Muscle of back (tissue), 11 donors: Measurements from ENCODE around the gene CLCN6. TPM values are rescaled to one million over a fixed set of nuclear protein-coding genes. Genes with fewer than 3 reads are reported as not detected.

ENCODE experiments used
- DNase-seq, 3 donors: peaks; one replicate each; pipeline versions ENCODE4 v3.0.0 to v3.0.0-alpha.2; 2013
- polyA plus RNA-seq, 10 donors: library from polyadenylated mRNA; unstranded; fragments of 120-200 nt; gene quantifications; one replicate each; pipeline ENCODE4 v1.2.1, GENCODE V29; 2013; ENCODE audit not compliant: insufficient read length in 10 of 10

The CLCN6 gene
- polyA plus RNA-seq, 10 donors = 9.4 to 17.4 (median 13.2) TPM

GRCh38 chr1:11851180-11851579, 45.2 kb downstream of the CLCN6 start:
- DNase-seq = no peak

DNA sequence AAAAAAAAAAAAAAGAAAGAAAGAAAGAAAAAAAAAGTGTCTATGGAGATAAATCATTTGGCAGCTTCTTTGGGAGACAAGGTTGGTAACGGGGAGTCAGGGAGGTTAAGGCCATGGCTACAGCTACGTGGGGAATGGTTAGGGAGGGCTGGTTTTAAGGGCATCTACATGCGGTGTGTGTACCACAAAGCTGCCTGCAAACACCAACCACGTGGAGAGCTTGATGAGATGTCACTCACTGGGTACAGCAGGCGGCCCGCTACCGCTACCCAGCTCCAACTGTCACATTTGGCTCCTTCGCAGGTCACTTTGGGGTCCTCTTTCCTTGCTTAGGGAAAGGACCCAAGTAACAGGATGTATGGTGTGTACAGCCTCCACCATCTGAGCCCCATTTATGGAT, 48.5 kb downstream of the CLCN6 start:
- no peak for DNase-seq

DNA sequence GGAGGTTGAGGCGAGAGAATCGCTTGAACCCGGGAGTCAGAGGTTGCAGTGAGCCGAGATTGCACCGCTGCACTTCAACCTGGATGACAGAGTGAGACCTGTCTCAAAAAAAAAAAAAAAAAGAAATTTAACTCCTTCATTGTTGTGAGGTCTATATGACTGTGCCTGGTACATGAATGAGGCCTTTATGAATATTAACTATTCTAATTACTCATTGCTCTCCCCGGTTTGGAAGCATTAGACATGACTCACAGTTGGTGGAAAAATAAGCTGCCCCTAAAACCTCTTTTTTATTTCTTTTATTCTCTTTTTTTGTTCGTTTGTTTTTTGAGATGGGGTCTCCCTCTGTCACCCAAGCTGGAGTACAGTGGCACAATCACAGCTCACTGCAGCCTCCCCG, 49.4 kb downstream of the CLCN6 start:
- DNase-seq = no peak

DNA sequence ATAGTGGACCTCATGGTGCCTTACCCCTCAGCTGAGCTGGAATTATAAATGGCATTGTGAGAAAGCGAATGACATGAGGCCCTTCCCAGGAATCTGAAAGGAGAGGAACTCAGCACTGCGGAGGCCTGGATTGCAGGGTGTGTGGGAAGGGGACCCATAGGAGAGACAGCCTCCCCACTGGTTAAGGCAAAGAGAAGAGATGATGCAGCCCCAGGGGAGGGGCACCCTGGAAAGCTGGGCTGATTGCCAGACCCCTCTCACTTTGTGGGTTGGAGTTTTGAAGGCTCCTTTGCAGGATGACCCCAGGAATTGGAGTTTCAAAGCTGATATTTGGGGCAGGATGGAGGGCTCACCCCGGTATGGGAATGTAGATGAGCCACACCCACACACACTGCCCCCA, 50.7 kb downstream of the CLCN6 start:
- DNase-seq = no peak

- no peak for DNase-seq
These were observed 51.3 kb downstream of the CLCN6 start for GRCh38 chr1:11857164-11857851.

DNA sequence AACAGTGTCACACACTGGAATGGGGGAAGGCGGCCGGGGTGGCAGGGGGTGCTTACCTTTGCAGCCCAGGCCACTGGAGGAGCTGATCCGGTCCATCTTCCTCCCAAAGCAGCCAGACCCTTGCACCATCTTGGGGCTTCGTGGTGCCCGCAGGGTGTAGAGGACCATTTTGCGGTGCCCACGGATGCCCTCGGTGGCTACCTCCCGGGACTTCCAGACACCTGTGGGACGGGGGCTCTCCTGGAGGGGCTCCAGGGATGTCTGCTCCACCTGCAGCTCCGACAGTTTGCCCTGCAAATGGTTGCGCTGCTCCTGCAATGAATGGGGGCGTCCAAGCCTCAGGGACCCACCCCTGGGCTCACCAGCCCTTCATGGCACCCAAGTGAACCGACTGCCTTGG, 52.2 kb downstream of the CLCN6 start:
- DNase-seq = no peak

DNA sequence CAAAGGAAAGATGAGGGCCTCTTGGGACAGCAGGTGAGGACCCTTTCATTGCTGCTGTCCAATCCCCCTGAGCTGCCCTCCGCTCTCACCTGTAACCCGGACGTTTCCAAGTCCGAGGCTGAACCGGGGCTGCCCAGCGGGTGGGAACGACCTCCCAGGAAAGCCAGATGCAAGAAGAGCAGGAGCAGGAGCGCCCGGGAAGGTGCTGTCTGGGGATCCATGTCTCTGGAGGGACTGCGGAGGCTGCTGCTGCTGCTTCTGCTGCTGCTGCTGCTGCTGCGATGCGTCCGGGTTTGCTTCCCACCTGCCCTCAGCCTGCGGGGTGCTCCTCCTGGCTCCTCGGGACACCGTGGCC, 52.6 kb downstream of the CLCN6 start, which contains the start of gene NPPB:
Gene NPPB (minus strand): TSS at position 333 of the 355 bp plus-strand sequence. CDS start 112 bp downstream, at position 221.
- DNase-seq = no peak

GRCh38 chr1:11858968-11859871, 53.2 kb downstream of the CLCN6 start:
- DNase-seq = peak; percentile 44 to 72 (median 67)

- DNase-seq = no peak
These were observed 54.1 kb downstream of the CLCN6 start for GRCh38 chr1:11860083-11860482.

DNA sequence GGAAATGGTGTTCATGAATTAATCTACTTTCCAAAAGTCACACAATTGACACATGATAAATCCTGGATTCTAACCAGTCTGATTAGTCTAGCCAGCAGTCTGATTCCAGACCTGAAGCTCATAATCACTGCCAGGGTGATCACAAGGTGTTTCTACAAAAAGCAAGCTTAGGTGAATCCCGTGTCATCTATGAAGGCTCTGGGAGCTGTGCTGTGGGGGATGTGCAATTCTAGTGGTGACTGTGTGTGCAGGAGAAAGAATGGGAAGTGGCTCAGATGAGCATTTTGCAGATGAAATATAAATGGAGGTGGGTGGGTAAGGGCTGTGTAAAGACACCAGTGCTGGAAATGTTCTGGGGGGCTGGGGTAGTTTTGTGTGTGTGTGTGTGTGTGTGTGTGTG, 54.6 kb downstream of the CLCN6 start:
- no peak for DNase-seq

DNA sequence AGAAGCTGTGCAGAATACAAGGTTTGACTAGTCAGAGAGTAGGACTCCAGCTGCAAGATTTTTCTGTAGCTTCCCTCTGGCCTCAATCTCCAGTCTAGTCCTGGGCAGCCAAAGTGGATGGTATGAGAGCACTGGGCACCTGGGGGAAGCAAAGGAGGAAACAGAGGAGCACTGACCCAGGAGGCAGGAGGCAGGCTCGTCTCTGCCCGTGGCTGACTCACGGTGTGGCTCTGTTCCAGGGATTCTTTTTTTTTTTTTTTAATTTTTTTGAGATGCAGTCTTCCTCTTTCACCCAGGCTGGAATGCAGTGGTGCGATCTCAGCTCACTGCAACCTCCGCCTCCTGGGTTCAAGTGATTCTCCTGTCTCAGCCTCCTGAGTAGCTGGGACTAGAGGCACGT, 56.9 kb downstream of the CLCN6 start:
- DNase-seq = no peak

- DNase-seq = no peak
These were observed 62.5 kb downstream of the CLCN6 start for GRCh38 chr1:11868331-11868980.

- DNase-seq = no peak
These were observed 63.1 kb downstream of the CLCN6 start for GRCh38 chr1:11869104-11869503.

DNA sequence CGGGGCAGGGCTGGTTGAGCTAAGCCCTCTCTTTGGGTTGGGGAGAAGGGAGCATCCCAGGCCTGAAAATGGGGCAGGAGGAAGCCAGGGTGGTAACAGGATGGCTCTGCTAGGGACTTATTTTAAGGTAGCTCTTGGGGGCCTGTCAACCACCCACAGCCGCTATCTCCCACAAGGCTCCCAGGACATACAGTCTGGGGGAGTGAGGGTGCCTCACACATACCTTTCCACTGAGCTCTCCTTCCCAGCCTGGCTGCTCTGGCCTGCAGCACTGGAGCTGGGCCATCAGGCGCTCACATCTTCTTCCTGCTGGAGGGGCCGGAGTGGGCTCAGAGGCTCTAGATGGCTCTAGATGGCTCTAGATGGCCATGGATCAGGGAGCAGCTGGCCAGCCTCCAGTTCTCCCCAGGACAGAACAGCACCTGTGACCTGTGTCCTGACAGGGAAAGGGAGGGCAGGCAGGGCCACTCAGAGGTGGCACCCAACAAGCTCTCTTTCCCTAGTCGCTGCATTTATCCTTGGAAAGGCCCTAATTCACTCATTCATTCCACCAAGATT, 63.7 kb downstream of the CLCN6 start:
- no peak for DNase-seq

DNA sequence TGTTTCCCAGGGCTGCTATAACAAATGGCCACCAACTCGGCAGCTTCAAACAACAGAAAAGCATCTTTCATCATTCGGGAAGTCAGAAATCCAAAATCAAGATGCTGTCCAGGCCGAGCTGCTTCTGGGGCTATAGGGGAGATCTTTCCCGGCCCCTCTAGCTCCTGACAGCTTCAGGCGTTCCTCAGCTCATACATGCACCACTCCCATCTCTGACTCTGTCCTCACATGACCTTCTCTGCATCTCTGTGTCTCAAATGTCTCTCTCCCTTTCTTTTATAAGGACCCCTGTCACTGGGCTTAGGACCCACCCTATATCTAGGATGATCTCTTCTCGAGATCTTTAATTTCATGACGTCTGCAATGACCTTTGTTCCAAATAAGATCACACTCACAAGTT, 66.6 kb downstream of the CLCN6 start:
- no peak for DNase-seq

DNA sequence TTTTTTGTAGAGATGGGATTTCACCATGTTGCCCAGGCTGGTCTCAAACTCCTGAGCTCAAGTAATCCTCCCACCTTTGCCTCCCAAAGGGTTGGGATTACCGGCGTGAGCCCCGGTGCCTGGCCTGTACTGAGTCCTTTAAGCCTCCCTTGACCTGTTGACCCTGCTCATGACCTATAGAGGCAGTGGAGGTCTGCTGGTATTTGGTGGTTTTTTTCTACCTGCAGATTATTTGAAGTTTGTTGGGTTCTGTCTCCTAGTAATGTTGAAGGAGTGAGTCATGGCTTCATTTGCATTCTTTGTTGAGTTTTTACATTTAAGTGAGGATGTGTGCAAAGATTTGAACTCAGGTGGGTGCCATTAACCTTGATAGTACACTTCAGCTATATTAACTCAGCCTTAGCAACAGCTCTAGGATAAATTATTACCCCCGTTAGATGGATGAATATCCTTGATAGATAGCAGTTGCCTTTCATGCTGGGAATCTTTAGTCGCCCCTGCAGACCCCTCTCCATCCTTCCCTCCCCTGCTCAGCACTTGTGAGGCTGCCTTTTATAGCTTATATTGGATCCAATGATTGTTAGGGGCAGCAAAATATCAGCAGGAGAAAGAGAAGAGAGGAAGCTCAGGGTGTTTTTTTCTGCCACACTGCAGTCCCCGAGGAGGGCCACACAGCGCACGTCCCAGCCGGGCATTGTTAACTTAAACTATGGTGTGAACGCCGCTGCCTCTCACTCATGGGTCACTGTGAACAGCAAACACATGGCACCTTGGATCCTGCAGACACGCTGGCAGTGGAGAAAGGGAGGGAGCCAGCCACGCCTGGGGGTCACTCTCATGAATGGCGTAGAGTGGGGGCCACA, 67.6 kb downstream of the CLCN6 start:
- no peak for DNase-seq

DNA sequence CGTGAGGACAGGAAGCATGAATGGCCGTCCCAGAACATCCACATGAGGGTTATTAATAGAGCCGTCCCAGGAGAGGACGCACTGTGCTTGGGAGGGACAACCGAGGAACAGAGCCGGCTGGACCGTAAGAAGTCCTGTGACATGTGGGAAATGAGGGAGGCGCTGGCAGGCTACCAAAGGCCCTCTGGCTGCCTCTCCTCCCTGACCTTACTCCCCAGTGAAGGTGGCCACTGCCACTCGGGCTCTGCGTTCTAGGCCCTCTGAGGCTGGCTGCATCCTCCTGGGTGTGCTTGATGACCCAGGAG, 68.2 kb downstream of the CLCN6 start:
- DNase-seq = no peak

GRCh38 chr1:11874624-11875023, 68.6 kb downstream of the CLCN6 start:
- no peak for DNase-seq

GRCh38 chr1:11875094-11875493, 69.1 kb downstream of the CLCN6 start:
- no peak for DNase-seq

GRCh38 chr1:11877074-11877473, 71.1 kb downstream of the CLCN6 start:
- no peak for DNase-seq

DNA sequence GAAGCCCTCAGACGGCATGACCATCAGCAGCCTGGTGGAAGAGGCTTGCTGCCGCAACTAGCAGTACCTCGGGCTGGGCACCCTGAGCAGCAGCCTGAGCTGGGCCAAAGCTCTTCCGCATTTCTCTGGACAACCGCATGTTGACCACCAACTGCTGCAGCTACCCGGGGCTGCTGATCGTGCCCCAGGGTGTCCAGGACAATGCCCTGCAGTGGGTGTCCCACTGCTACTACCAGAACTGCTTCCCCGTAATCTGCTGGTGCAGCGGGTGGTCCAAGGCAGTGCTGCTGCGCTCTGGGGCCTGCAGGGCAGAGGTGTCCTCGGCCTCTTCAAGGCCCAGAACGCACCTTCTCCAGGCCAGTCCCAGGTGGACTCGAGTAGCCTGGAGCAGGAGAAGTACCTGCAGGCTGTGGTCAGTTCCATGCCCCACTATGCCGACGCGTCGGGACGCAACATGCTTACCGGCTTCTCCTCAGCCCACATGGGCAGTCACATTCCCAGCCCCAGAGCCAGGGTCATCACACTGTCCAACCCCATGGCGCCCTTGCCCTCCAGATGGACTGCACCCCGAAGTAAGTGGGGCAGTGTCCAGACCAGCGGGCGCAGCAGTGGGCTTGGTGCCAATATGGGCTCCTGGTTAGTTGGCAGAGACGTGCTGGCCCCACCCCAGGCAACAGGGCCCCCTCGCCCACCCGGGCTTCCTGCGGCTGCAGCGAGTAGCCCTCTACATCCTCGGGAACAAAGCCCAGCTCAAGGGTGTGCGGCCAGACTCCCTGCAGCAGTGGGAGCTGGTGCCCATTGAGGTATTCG, 72.3 kb downstream of the CLCN6 start:
- no peak for DNase-seq
